AG08395 (cell line): ENCODE results near the gene FAAH.

ENCODE experiments used
- DNase-seq: peaks from one replicate; pipeline ENCODE4 v3.0.0; 2012; ENCODE audit warnings: mixed read lengths, low spot score

FAAH gene

DNA sequence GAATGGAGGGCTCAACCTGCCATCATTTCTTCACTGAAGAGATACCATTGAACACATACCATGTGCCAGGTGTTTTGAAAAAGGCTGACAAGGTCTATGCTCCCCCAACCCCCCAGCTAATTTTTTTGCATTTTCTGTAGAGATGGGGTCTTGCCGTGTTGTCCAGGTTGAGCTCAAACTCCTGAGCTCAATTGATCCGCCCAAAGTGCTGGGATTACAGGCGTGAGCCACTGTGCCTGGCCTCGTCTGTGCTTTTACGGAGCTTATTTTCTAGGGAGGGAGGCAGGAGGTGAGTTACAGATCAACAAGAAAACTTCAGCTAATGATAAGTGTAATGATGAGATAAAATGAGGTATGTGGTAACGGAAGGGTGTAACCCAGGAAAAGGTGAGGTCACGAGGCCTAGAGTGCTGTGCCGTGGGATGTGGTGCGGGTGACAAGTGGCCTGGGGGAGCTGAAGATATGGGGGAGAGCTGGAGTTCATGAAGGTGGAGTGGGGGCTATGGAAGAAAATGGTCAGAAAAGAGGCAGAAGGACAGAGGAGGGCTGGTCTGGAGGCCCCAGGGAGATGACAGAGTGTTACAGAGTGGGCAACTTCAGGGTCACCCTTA is 28.2 kb downstream of the FAAH start:
- no peak for DNase-seq

DNA sequence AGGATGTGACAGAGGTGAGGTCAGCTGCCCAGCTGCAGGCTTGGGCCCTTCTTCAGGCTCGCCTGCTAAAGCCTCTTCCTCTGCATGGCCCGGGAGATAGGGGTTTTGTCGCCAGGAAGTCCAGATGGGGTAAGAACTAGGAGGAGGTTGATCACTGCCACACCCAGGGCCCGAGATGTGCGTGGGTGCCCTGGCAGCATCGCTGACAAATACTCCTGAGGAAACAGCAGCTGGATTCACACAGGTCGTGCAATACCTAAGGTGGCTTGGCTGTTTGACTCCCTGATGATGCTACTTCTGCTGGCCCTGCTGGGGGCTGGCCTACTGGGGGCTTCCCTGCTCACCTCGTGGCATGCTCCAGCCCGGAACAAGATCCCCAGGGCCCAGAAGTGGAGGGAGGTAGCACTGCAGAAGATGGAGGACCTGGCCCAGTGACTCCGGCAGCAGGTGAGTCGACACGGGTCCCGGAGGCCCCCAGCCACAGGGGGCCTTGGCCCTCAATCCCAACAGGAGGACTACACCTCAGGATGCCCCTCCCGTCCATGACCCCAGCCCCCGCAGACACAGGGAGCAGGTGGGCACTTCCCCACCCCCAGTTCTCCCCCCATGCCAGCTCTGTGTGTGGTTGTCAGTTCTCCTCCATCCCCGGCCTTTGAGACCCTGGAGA is 29.6 kb downstream of the FAAH start:
- no peak for DNase-seq

DNA sequence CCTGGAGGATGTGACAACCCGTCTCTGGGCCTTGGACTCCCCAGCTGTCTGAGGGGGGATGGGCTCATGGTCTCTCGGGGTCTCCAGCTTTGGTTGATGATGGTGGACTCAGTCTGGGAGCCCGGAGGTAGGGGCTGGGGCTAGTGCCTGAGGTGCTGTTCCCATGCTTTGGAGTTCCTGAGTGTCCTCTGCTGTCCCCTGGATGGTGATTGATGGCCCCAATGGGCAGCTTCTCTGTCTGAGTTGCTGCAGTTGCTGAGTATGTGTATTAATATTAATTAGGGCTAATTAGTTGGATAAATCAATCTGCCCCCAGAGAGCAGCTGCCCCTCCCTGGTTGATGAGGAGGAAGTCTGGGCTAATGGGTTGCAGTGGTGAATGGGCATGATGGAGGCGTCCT is 30.6 kb downstream of the FAAH start:
- DNase-seq = no peak

DNA sequence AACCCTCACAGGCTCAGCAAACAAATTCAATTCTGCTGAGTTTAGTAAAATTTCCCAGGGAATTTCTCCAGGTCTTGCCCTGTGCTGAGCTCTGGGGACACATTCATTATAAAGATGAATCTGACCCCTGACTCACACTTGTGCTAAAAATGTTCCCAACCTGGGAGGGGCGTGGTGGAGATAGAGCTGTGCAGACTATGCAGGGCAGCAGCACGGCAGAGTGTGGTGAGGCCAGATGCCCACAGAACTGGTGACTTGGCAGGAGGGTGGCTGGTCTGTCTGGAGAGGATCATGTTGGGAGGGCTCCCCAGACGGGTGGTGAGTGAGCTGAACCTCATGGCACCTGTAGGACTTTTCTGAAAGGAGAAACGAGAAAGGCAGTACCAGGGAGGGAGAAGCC is 31.6 kb downstream of the FAAH start:
- DNase-seq = no peak

DNA sequence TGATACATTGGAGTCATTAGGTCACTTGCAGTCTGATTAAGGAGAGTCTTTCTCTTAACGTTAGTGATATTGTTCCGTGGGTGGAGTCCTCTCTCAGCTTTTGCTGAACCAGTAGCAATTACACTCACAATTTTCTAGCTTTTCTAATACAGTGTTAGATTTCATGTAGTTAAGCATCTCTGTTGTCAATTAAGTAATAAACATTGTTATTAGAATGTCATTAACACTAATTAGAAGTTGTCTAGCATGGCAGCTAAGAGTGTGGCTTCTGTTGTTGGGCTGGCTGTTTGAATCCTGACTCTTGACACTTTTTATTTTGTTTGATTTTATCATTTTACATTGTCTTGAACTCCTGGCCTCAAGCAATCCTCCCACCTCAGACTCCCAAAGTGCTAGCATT is 33.4 kb downstream of the FAAH start:
- DNase-seq = no peak

DNA sequence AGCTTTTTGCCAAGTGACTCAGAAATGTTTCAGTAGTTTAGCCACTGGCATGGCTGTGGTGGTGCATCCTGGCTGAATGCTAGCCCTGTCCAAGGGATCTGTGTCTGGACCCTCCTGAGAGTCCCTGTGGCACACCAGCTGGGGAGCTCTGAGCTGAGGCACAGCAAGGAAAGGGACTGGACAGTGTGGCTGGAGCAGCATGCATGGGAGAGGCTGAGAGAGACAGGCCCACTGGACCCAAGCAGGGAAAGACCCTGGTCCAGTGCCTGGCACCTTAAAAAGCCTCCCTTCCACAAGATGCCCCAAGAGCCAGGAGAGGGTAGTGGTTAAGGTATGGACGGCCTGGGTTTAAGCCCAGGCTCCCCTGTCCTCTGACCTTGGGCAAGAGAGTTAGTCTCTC is 35.3 kb downstream of the FAAH start:
- no peak for DNase-seq

DNA sequence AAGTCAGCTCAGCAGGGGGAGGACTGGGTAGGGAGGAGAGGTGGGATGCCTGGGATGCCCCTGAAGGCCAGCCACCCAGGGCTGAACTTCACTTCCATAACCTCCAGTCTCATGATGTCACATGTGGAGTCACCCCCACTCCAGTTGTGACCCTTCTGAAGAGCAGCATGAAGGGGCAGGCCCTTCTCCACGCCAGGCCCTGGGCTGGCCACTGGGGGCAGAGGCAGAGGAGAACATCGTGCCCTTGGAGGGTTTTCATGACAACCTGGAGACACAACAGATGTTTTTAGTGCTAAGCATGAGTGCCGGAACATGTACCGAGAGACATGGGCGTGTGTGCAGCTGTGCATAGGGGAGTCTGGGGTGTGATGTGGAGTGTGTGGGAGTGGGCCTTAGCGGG is 37.6 kb downstream of the FAAH start:
- DNase-seq = no peak

DNA sequence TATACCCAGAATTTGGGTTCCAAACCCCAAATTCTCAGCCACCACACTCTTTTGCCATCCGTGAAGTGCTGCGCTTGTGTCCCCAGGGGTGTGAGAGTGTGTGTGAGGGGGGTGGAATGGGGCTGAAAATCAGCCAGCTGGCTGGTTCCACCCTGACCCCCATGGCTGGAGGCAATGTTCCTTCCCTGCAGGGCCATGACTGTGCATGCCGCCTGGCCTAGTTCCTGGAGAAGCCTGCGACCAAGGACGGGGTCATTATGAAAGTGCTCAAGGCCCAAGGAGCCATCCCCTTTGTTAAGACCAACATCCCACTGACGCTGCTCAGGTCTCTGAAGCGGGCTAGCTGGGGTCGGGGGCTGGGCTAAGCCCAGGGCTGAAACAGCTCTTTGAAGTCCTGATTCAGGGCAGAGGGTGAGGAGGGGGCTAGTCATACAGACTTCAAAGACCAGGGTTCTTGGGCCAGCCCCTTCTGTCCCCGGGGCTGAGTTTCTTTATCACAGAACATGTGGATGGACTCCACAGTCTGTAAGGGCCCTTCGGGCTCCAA is 38.7 kb downstream of the FAAH start:
- DNase-seq = no peak

DNA sequence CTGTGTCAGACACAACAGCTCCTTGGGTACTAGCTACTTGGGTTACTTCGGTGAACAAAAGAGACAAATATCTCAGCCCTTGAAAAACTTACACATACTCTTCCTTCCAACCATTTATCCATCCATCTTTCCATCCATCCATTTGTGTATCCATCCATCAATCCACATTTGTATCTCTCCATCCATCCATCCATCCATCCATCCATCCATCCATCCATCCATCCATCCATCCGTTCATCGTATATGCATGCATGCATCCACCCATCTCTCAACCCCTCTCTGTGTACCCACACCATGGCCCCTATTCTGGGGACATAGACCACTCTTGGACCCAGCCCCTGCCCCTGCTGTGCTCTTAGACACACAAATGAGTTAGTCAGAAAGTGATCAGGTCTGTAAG is 40.2 kb downstream of the FAAH start:
- DNase-seq = no peak

DNA sequence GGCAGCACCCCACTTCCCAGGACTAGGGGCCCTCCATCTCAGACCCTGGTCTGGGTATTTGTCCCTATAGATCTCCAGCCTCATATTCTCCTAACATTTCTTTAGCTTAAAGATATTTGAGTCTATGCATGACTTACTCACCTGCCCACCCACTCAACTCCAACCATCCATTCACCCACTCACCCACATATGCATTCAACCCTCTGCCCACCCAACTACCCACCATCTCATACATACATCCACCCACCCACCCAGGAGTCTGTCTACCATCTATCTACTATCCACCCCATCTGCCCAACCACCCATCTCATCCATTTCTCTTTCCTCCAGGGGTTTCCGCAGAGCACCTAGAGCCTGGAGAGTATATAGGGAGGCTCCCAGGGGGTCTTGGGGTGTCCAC is 42.7 kb downstream of the FAAH start:
- no peak for DNase-seq

DNA sequence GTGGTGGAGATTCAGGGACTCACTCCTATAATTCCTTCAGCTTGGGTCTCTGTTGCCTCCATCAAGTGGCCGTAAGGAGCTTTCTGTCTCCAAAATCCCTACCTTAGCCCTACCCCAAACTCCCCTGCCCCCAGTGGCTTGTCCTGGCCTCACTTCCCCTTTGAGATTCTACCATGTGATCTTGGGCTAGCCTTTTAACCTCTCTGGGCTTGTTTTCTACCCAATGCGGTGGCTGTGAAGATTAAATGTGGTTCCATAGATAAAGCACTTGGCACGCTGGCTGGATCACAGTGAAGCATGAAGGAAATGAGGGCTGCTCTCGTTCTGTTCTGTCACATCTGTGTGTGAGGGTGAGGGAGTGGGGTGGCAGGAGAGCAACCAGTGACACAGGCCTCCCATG is 43.6 kb downstream of the FAAH start:
- no peak for DNase-seq

DNA sequence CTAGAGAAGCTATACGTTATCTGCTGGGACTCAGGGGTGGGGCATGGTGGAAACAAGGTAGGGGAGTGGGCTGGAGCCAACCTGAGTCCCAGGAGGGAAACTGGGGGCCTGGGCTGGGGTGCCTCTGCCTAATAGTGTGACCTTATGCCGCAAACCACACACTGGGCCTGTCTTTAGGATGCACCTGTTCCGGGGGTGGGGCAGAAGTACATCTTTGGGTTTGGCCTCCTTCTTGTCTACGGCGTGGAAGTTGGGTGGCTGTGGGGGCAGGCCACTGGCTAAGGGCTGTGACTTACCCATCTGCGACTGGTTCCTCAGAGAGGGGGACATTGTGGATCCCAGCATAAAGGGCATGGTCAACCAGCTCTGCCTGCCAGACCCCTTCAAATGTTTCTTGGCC is 44.2 kb downstream of the FAAH start:
- DNase-seq = no peak

DNA sequence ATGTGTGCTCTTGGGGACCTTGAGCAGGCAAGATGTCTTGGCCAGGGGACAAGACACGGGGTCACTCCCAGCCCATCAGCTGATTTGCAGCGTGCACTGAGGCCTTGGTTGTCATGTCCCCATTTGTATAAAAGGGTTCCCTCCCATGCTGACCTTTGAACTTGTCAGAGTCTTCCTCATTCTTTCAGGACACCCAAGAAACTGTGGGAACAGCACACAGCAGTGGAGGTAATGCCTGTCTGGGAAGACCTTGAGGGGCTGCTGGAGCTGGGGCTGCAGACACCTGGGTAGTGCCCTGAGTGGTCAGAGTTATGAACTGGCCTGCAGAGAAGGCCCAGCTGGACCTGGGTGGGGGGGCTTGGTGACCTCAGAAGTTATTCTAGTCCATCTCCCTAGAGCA is 46.4 kb downstream of the FAAH start:
- DNase-seq = no peak

DNA sequence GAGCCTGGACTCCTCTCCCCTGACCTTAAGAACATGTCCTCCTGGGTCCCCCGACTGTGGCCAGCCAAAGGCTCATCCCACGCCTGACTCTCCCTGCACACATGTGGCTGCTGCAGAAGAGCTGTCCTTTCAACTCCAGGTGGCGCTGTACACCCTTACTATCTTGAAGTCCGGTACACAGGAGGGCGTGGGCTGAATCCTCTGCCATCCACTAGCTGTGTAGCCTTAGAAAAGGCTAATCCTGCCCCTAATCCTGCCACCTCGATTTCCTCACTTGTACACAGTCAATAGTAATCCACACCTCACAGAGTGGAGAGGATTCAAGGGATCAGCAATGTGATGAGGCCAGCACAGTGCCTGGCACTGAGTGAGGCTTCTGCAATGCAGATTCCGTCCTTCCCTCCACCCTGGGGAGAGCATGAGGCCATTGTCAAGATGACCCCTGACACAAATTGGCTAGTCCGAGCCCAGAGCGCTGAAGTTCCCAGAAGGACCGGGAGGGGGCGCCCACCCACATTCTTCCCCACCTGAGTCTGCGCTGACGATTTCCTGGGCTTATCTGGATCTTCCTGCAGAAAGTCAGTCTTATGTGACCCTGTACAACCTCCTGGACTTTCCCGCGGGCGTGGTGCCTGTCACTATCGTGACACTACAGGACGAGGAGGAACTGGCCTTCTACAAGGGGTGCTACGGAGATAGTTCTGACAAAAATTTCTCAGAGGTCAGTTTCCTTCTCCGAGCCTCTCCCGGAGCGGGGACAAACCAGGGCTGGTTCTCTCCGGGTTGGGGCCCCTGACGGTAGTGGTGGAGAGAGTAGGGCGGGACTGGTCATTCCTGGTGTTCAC is 48.4 kb downstream of the FAAH start:
- DNase-seq = peak; percentile 87

DNA sequence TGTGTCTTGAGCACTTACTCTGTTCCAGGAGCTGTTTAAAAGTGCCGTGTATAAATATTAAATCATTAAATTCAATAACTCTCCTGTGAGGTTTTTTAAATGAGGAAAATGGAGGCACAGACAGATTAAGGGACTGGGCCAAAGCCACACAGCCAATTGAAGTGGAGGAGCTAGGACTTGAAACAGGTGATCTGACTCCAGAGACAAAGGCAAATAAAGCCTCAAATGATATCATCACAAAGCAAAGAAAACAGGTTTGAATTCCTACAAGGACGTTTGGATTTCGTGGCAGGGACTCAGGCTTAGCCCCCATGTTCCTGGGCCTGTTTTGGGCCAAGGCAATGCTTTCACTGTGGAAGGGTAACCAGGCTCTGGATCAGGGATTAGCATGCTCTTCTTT is 50.3 kb downstream of the FAAH start:
- DNase-seq = no peak

DNA sequence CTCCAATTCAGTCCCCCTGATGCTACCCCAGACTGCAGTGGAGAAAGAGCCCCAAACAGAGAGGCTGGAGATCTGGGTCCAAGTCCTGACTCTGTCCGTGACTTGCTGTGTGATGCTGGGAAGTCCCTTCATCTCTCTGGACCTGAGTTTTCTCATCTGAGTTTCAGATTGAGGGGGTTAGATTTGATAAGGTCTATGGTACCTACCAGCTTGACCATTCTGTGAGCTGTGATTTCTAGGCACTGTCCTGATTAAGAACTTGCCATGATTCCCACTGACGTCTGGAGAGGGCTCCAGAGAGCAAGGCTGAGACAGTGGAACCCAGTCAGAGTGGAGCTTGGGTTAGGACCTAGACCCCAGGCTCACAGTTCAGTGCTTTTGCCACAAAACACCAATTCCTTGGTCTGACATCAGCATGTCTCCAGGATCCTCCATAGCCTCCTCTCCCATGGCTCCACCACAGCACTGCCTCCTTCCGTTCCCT is 51.7 kb downstream of the FAAH start:
- DNase-seq = no peak

DNA sequence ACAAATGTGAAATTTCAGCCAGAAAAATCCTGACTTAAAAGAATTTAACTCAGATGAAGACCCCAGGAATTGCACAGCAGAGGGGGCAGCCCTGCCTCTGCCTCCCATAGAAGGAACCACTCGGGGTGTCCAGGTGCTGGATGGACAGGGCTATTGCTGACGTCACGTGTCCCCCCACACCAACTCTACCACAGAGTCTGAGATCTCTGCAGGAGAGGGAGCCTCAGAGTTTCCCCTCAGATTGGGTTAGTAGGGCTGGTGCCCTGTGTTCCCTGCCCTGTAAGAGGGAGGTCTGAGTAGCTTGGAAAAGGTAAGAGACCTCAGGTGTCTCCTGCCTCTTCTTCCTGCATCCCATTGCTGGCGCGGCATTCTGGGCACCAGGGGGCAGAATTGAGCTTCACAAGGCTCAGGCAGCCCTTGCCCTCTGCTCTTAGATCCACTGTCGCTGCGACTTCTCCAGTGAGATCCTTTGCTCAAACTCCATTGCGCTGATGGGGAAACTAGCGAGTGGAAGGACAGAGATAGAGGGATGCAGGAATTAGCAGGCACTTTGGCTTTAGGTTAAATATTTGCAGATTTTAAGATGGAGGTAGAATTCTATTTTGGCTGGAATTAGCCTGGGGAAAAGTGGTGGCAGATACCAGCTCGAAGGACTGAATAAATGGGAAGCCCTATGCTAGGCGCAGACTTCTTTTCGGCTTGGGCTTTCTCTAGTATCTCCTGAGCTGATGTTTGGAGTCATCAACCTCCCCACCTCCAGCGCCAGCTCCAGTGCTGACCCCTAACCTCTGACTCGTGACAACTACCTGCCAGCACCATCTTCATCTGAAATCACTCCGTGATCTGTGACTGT is 52.8 kb downstream of the FAAH start:
- peak; percentile 78 for DNase-seq

DNA sequence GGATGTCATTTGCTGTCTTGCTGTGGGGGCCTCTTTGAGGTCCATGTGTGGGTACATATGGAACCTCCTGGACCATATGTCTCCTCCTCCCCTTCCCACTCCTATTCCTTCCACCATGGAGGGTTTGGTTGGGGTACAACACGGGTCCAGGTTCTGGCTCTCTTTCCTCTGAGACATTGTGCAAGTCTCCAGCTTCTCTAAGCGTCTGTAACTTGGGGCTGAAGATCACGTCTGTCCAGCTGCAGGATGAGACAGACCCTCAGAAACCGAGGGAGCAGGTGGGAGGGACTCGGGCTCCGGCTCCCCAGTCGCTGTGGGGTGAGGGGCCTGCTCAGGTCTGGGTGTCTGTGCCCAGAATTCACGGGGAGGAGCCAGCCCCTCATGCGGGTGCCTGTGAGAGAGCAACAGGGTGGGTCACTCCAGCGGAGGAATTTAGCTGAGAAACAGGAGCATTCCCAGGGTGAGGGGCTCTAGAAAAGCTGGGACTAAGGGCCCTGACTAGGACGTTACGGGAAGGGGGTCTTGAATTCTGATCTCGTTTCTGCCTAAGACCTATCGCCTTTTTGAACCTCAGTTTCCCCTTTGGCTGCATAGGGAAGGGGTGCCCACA is 53.5 kb downstream of the FAAH start:
- no peak for DNase-seq

DNA sequence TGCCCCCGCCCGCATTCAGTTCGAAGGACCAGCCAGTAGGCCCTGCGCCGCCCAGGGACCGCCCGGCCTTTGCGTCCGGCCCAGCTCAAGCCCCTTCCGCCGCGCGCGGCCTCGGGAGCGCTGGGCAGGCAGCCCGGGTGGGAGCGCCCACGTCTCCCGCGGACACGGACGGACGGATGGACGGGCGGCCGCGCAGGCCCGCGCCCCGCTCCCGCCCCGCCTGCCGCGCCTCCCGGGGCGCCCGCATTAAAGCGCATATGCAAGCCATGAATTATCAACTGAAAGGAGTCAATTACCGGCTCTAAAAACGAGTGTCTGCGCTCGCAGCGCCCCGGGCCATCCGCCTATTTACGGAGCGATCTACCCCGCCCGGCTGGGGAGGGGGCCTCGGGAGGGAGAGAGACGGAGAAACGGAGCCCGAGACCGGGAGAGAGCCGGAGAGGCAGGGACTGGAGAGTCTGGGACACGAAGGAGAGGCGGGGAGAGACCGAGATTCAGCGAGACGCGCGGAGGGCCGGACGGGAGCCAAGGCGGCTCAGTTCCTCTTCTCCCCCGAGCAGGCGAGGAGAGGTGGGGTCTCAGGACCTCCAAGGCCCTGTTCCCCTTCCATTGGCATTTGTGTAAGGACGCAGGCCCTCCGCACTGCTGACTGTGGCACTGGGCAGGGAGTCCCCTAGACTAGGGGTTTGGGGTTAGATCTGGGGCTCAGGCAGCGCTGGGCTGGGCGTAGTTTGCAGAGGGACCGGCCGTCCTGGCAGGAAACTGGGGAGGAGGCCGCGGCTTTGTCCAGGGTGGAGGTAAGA is 54.2 kb downstream of the FAAH start:
- no peak for DNase-seq
